Liver (tissue), 9 donors: ENCODE data around the gene SRSF4. TPM values are rescaled to one million over a fixed set of nuclear protein-coding genes. Genes with fewer than 3 reads are reported as not detected.

Experiments used
- DNase-seq: peaks from one replicate; pipeline ENCODE4 v3.0.0-alpha.2; 2017; ENCODE audit warnings: low spot score
- H3K27ac ChIP-seq, 2 donors: one replicate each; pipeline ENCODE4 v1.7.0; 2013; ENCODE audit warnings: inconsistent platforms in 2 of 2, low read length in 2 of 2, control low read depth in 1 of 2, low read depth in 1 of 2, mild to moderate bottlenecking in 1 of 2
- H3K27me3 ChIP-seq, 4 donors: one replicate each; pipeline versions ENCODE4 v1.6.1 to v1.7.0; 2013; ENCODE audit warnings: low read length in 3 of 4, inconsistent platforms in 1 of 4, mild to moderate bottlenecking in 1 of 4, moderate library complexity in 1 of 4; ENCODE audit not compliant: control insufficient read depth in 4 of 4, insufficient read depth in 4 of 4
- H3K36me3 ChIP-seq, 4 donors: one replicate each; pipeline versions ENCODE4 v1.6.1 to v1.7.0; 2013; ENCODE audit warnings: low read length in 3 of 4, mild to moderate bottlenecking in 3 of 4, low read depth in 1 of 4, moderate library complexity in 1 of 4; ENCODE audit not compliant: control insufficient read depth in 4 of 4, insufficient read depth in 3 of 4
- H3K4me1 ChIP-seq, 4 donors: one replicate each; pipeline versions ENCODE4 v1.6.1 to v1.7.0; 2013; ENCODE audit warnings: low read length in 3 of 4, mild to moderate bottlenecking in 3 of 4, moderate library complexity in 1 of 4; ENCODE audit not compliant: control insufficient read depth in 4 of 4, insufficient read depth in 4 of 4
- H3K4me3 ChIP-seq, 3 donors: one replicate each; pipeline versions ENCODE4 v1.6.1 to v1.7.0; 2013; ENCODE audit warnings: low read length in 3 of 3, control low read depth in 1 of 3, low read depth in 1 of 3, mild to moderate bottlenecking in 1 of 3
- H3K9ac ChIP-seq, 2 donors: one replicate each; pipeline ENCODE4 v1.7.0; 2013; ENCODE audit warnings: low read length in 2 of 2, mild to moderate bottlenecking in 2 of 2, moderate library complexity in 2 of 2, control low read depth in 1 of 2, low read depth in 1 of 2
- H3K9me3 ChIP-seq, 4 donors: one replicate each; pipeline versions ENCODE4 v1.6.1 to v1.7.0; 2013; ENCODE audit warnings: low read length in 3 of 4; ENCODE audit not compliant: control insufficient read depth in 4 of 4
- EGR1 ChIP-seq, 2 donors: IDR thresholded peaks; 2 replicates each; pipeline ENCODE4 v1.6.1; 2016 to 2018; ENCODE audit warnings: antibody characterized with exemption in 2 of 2, low read depth in 2 of 2
- FOXA1 ChIP-seq: IDR thresholded peaks from 2 replicates; pipeline ENCODE4 v1.6.1; 2016; ENCODE audit warnings: antibody characterized with exemption
- GABPA ChIP-seq, 2 donors: IDR thresholded peaks in 1 of 2; conservative IDR thresholded peaks in 1 of 2; 2 replicates each; pipeline ENCODE4 v1.6.1; 2016; ENCODE audit warnings: antibody characterized with exemption in 2 of 2, mild to moderate bottlenecking in 1 of 2, moderate library complexity in 1 of 2
- HNF4A ChIP-seq, 2 donors: conservative IDR thresholded peaks; 2 replicates each; pipeline ENCODE4 v1.6.1; 2016; ENCODE audit warnings: antibody characterized with exemption in 2 of 2, mild to moderate bottlenecking in 2 of 2
- JUND ChIP-seq, 2 donors: IDR thresholded peaks; 2 replicates each; pipeline ENCODE4 v1.6.1; 2016; ENCODE audit warnings: antibody characterized with exemption in 2 of 2
- MAX ChIP-seq: IDR thresholded peaks from 2 replicates; pipeline ENCODE4 v1.6.1; 2016; ENCODE audit warnings: antibody characterized with exemption
- NR2F2 ChIP-seq: IDR thresholded peaks from 2 replicates; pipeline ENCODE4 v1.6.1; 2016; ENCODE audit warnings: antibody characterized with exemption
- RAD21 ChIP-seq, 2 donors: IDR thresholded peaks; 2 replicates each; pipeline ENCODE4 v1.6.1; 2016; ENCODE audit warnings: antibody characterized with exemption in 2 of 2, mild to moderate bottlenecking in 2 of 2
- REST ChIP-seq: IDR thresholded peaks from 2 replicates; pipeline ENCODE4 v1.6.1; 2016; ENCODE audit warnings: antibody characterized with exemption, mild to moderate bottlenecking
- RXRA ChIP-seq, 2 donors: IDR thresholded peaks; 2 replicates each; pipeline ENCODE4 v1.6.1; 2017 to 2018; ENCODE audit warnings: antibody characterized with exemption in 2 of 2, mild to moderate bottlenecking in 1 of 2
- SP1 ChIP-seq: IDR thresholded peaks from 2 replicates; pipeline ENCODE4 v1.6.1; 2018; ENCODE audit warnings: antibody characterized with exemption, mild to moderate bottlenecking
- YY1 ChIP-seq: IDR thresholded peaks from 2 replicates; pipeline ENCODE4 v1.6.1; 2016; ENCODE audit warnings: antibody characterized with exemption, mild to moderate bottlenecking
- WGBS: extraction: QIAGEN DNeasy Blood & Tissue Kit; methylation state at CpG from one replicate; pipeline ENCODE4 v1.1.7; 2013; 5-methylcytosine and 5-hydroxymethylcytosine counted together
- polyA plus RNA-seq, 2 donors: library from polyadenylated mRNA; stranded (reverse) in 1 of 2; unstranded in 1 of 2; fragments of 200-250 nt in 1 of 2; fragments of >200 nt in 1 of 2; fragmentation: Nextera tagmentation in 1 of 2; extraction: Ambion mirVana in 1 of 2; gene quantifications; one replicate each; pipeline versions ENCODE4 v1.2.1 to v1.2.3, GENCODE V29; 2013 to 2015
- total RNA-seq, 2 donors: library from RNA; depleted of rRNA; stranded (reverse); fragments of >200 nt; gene quantifications; one replicate each; pipeline ENCODE4 v1.2.3, GENCODE V29; 2014
- TF ChIP-seq, protein P1 (sequence below): IDR thresholded peaks from 2 replicates; pipeline ENCODE4 v1.6.1; 2016; ENCODE audit warnings: antibody characterized with exemption
- TF ChIP-seq, protein P2 (sequence below): fragments of 150-350 bp; IDR thresholded peaks from 2 replicates; pipeline ENCODE4 v1.5.1; 2017; ENCODE audit warnings: improper control_type of control experiment, low read depth, low read length; ENCODE audit not compliant: missing input control
- donor health status: healthy.
- donor health status: healthy.
- donor health status: healthy.
- donor health status: healthy.
- donor health status: healthy.

SRSF4 gene
- total and polyA plus RNA-seq, 4 donors, result 24.0 to 45.8 (median 30.2) TPM

- Histone ChIP-seq H3K4me1 (peaks cover 0 to 17% (median 11%) of the 10 kb centered on the region in 4 donors), H3K27ac (no peak overlapping the region), H3K27me3 (no peaks in the 10 kb centered on the region), H3K4me3 (no peak overlapping the region), H3K36me3 (peaks cover 2 to 18% (median 6%) of the 10 kb centered on the region in 4 donors), H3K9ac (no peak overlapping the region), H3K9me3 (no peaks in the 10 kb centered on the region)
- 95% methylated on average over 12 of the region's 12 CpGs for WGBS
- no peak for DNase-seq
- TF ChIP-seq GABPA (IDR thresholded peaks at IDR 0.05 in 1 of 2, conservative IDR thresholded peaks at IDR 0.05 in 1 of 2) (no peak), FOXA1 (no peak), RAD21 (IDR thresholded peaks at IDR 0.05) (no peak), YY1 (no peak), SP1 (no peak), REST (no peak), MAX (no peak), JUND (IDR thresholded peaks at IDR 0.05) (no peak), RXRA (IDR thresholded peaks at IDR 0.05) (no peak), EGR1 (IDR thresholded peaks at IDR 0.05; ENCODE audit: low read depth in 2 of 2) (no peak), NR2F2 (no peak)
- TF ChIP-seq, protein P1, sequence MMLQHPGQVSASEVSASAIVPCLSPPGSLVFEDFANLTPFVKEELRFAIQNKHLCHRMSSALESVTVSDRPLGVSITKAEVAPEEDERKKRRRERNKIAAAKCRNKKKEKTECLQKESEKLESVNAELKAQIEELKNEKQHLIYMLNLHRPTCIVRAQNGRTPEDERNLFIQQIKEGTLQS, result no peak
Measured at GRCh38 chr1:29197993-29198392, 16.3 kb upstream of the SRSF4 start.

- Histone ChIP-seq H3K4me3 (no peak overlapping the region), H3K27ac (no peak overlapping the region), H3K9me3 (no peaks in the 10 kb centered on the region), H3K4me1 (peaks cover 0 to 16% (median 11%) of the 10 kb centered on the region in 4 donors), H3K27me3 (no peaks in the 10 kb centered on the region), H3K36me3 (peaks cover 3 to 18% (median 6%) of the 10 kb centered on the region in 4 donors), H3K9ac (no peak overlapping the region)
- no peak for DNase-seq
- TF ChIP-seq, protein P2, sequence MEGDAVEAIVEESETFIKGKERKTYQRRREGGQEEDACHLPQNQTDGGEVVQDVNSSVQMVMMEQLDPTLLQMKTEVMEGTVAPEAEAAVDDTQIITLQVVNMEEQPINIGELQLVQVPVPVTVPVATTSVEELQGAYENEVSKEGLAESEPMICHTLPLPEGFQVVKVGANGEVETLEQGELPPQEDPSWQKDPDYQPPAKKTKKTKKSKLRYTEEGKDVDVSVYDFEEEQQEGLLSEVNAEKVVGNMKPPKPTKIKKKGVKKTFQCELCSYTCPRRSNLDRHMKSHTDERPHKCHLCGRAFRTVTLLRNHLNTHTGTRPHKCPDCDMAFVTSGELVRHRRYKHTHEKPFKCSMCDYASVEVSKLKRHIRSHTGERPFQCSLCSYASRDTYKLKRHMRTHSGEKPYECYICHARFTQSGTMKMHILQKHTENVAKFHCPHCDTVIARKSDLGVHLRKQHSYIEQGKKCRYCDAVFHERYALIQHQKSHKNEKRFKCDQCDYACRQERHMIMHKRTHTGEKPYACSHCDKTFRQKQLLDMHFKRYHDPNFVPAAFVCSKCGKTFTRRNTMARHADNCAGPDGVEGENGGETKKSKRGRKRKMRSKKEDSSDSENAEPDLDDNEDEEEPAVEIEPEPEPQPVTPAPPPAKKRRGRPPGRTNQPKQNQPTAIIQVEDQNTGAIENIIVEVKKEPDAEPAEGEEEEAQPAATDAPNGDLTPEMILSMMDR, result peak; percentile 62
- TF ChIP-seq HNF4A (conservative IDR thresholded peaks at IDR 0.05) (peak in 1 of 2 donors; percentile 43), NR2F2 (no peak), EGR1 (IDR thresholded peaks at IDR 0.05; ENCODE audit: low read depth in 2 of 2) (no peak), REST (no peak), JUND (IDR thresholded peaks at IDR 0.05) (no peak), RXRA (IDR thresholded peaks at IDR 0.05) (no peak), RAD21 (IDR thresholded peaks at IDR 0.05) (peak; percentile 79 to 83)
- 90% methylated on average over 2 of the region's 2 CpGs for WGBS
Measured at GRCh38 chr1:29197590-29197924, 15.9 kb upstream of the SRSF4 start.
